Upper lobe of right lung (tissue), 1 donor: ENCODE results near the gene TANC1. TPM values are rescaled to one million over a fixed set of nuclear protein-coding genes. Genes with fewer than 3 reads are reported as not detected.

Source experiments
- ATAC-seq: fragments of 200-7000 bp; cut with Tn5 transposase; one replicate; pipeline ENCODE4 v1.9.1; 2020; ENCODE audit warnings: mild to moderate bottlenecking, moderate library complexity
- DNase-seq: peaks from one replicate; pipeline ENCODE4 v3.0.0-alpha.2; 2020
- H3K27ac ChIP-seq: fragments of 200-600 bp; one replicate; pipeline ENCODE4 v1.8.0; 2022
- H3K27me3 ChIP-seq: fragments of 200-600 bp; one replicate; pipeline ENCODE4 v1.8.0; 2022; ENCODE audit warnings: mild to moderate bottlenecking
- H3K36me3 ChIP-seq: fragments of 200-600 bp; one replicate; pipeline ENCODE4 v1.8.0; 2022
- H3K4me1 ChIP-seq: fragments of 200-600 bp; one replicate; pipeline ENCODE4 v1.8.0; 2022
- H3K4me3 ChIP-seq: fragments of 200-600 bp; one replicate; pipeline ENCODE4 v1.8.0; 2022; ENCODE audit warnings: mild to moderate bottlenecking
- H3K9me3 ChIP-seq: fragments of 200-600 bp; one replicate; pipeline ENCODE4 v1.8.0; 2022
- CTCF ChIP-seq: fragments of 200-600 bp; IDR thresholded peaks from one replicate; pipeline ENCODE4 v1.8.0; 2022; ENCODE audit warnings: antibody characterized with exemption
- intact Hi-C: fragments of 100-400 bp; cut with DNase I; formaldehyde crosslinking; loops from one replicate; pipeline ENCODE4 v1.11.0; 2022
- total RNA-seq: library from RNA; stranded (reverse); fragmentation: NEBNext Ultra II Directional; extraction: Animal tissue kit (Norgen Biotek cat#: 25700); gene quantifications from one replicate; pipeline ENCODE4 v1.2.1, GENCODE V29; 2021
- donor health status: DM: no; HTN: yes; CAD: no; lungs with severe emphysema.

TANC1 gene
- total RNA-seq, 1 donor from 2014 or later, result 60.4 TPM

GRCh38 chr2:158953454-158953853 is 15.0 kb upstream of the TANC1 start:
- H3K4me3 ChIP-seq, result no peak overlapping the region
- H3K27ac ChIP-seq, result no peak overlapping the region
- ATAC-seq (no peak), DNase-seq (no peak)
- peaks cover 11% of the 10 kb centered on the region for H3K4me1 ChIP-seq
- no peaks in the 10 kb centered on the region for H3K27me3 ChIP-seq
- H3K36me3 ChIP-seq, result no peaks in the 10 kb centered on the region
- H3K9me3 ChIP-seq, result no peaks in the 10 kb centered on the region
- no peak for TF ChIP-seq CTCF
- intact Hi-C loops, result no loop called here

DNA sequence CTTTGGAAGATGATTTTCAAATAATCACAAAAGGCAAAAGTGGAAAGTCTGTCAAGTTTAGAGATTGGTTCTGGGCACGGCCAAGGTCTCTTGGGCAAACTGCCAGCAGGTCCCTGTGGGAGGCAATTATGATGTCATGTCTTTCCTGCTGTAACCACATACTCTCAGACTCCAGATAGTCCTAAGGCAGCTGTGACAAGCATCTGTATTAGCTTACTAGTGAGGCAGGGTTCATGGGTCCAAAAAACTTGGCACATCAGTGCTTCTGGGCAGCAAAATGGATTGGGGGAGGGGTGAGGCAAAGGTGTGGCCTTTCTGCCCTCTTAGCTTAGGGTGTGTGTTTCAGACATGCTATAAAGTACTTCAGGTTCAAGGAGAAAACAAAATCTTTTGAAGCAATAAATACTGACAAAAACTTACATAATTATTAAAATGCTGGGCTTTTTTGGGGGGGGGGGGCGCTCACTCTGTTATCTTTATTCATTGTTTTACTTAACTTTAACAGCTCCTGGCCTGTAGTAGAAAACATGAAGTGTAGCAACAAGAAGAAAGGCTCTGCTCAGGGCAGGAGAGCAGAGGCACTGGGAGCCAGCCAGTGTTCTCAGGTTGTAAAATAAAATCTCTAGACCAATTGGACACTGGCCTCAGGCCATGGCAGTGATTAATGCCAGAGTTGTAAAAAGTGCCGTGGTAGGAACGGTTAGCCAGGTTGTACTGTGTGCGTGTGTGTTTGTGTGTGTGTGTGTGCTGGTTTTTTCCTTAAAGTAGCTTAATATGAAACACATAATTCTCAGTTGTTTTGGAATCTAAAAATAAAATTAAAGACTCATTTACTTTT is 14.3 kb upstream of the TANC1 start:
- no peak for TF ChIP-seq CTCF
- Histone ChIP-seq H3K9me3 (no peaks in the 10 kb centered on the region), H3K4me1 (peaks cover 11% of the 10 kb centered on the region), H3K27me3 (no peaks in the 10 kb centered on the region), H3K4me3 (no peak overlapping the region), H3K36me3 (no peaks in the 10 kb centered on the region), H3K27ac (no peak overlapping the region)
- ATAC-seq (peak; percentile 89), DNase-seq (peak; percentile 77)
- intact Hi-C loops, result no loop called here

GRCh38 chr2:158955842-158956365 is 12.5 kb upstream of the TANC1 start:
- Histone ChIP-seq H3K4me1 (peaks cover 11% of the 10 kb centered on the region), H3K4me3 (no peak overlapping the region), H3K27ac (no peak overlapping the region), H3K27me3 (no peaks in the 10 kb centered on the region), H3K36me3 (no peaks in the 10 kb centered on the region), H3K9me3 (no peaks in the 10 kb centered on the region)
- DNase-seq, result no peak
- ATAC-seq, result no peak
- intact Hi-C loops, result no loop called here
- no peak for TF ChIP-seq CTCF

DNA sequence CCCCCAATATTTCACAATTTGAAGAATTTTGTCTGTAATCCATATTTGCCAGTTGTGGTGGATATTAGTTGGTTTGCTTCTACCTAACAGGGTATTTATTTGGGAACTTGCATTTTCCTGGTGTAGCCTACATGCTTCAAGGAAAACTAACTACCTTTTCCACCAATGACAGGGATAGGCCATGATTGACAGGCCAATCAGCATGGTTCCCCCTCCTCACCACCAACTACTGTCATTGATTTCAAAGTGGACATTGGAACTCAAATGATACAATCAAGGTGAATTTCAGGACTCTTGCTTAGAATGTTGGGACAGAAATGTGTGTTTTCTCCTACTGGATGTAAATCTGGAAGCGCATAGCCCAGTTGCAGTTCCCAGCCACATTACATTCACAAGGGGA is 10.1 kb upstream of the TANC1 start:
- Histone ChIP-seq H3K27ac (no peak overlapping the region), H3K4me1 (peaks cover 11% of the 10 kb centered on the region), H3K4me3 (no peak overlapping the region), H3K27me3 (no peaks in the 10 kb centered on the region), H3K9me3 (no peaks in the 10 kb centered on the region), H3K36me3 (no peaks in the 10 kb centered on the region)
- DNase-seq (no peak), ATAC-seq (no peak)
- no peak for TF ChIP-seq CTCF
- intact Hi-C loops, result no loop called here

GRCh38 chr2:158960193-158960592 is 8.2 kb upstream of the TANC1 start:
- no peaks in the 10 kb centered on the region for H3K27me3 ChIP-seq
- ATAC-seq, result no peak
- intact Hi-C loops, result no loop called here
- H3K4me1 ChIP-seq, result no peaks in the 10 kb centered on the region
- H3K36me3 ChIP-seq, result no peaks in the 10 kb centered on the region
- DNase-seq, result no peak
- no peaks in the 10 kb centered on the region for H3K9me3 ChIP-seq
- H3K27ac ChIP-seq, result no peak overlapping the region
- no peak overlapping the region for H3K4me3 ChIP-seq
- no peak for TF ChIP-seq CTCF
